ENCODE measurements around the gene CDK11B.

The CDK11B gene

GRCh38 chr1:1594602-1595260, 64.1 kb downstream of the CDK11B start:
- Histone ChIP-seq H3K27me3 (ENCODE audit: low read depth, low read length) (peaks cover 12% of the 10 kb centered on the region; the same call in 1 of the 2 replicates), H3K4me1 (ENCODE audit: low read length) (peaks cover 13% of the 10 kb centered on the region), H4K20me1 (ENCODE audit: insufficient read depth, low read length) (no peaks in the 10 kb centered on the region), H3K4me2 (ENCODE audit: low read length) (no peak overlapping the region), H3K4me3 (ENCODE audit: low read length) (no peak overlapping the region), H3K36me3 (replicated peaks; ENCODE audit: low read depth, low read length) (no peaks in the 10 kb centered on the region), H3K79me2 (ENCODE audit: low read length) (no peaks in the 10 kb centered on the region), H3K27ac (ENCODE audit: low read length) (no peak overlapping the region), H3K9ac (ENCODE audit: low read length) (no peak overlapping the region), H3K9me3 (ENCODE audit: insufficient read depth, low read length) (no peaks in the 10 kb centered on the region), H2AFZ (ENCODE audit: low read depth, low read length) (no peak overlapping the region)
- TF ChIP-seq CTCF (IDR thresholded peaks at IDR 0.05; ENCODE audit: low read depth, low read length): no peak
- no peak for TF ChIP-seq EZH2phosphoT487 (IDR thresholded peaks at IDR 0.05; ENCODE audit: low read depth)

- Histone ChIP-seq H3K9ac (ENCODE audit: low read length) (no peak overlapping the region), H3K9me3 (ENCODE audit: insufficient read depth, low read length) (no peaks in the 10 kb centered on the region), H3K36me3 (replicated peaks; ENCODE audit: low read depth, low read length) (no peaks in the 10 kb centered on the region), H3K27me3 (ENCODE audit: low read depth, low read length) (peaks cover 12% of the 10 kb centered on the region; the same call in 1 of the 2 replicates), H3K27ac (ENCODE audit: low read length) (no peak overlapping the region), H3K4me1 (ENCODE audit: low read length) (peaks cover 13% of the 10 kb centered on the region), H4K20me1 (ENCODE audit: insufficient read depth, low read length) (no peaks in the 10 kb centered on the region), H2AFZ (ENCODE audit: low read depth, low read length) (no peak overlapping the region), H3K79me2 (ENCODE audit: low read length) (no peaks in the 10 kb centered on the region), H3K4me3 (ENCODE audit: low read length) (no peak overlapping the region), H3K4me2 (ENCODE audit: low read length) (no peak overlapping the region)
- TF ChIP-seq EZH2phosphoT487 (IDR thresholded peaks at IDR 0.05; ENCODE audit: low read depth): no peak
- TF ChIP-seq CTCF (IDR thresholded peaks at IDR 0.05; ENCODE audit: low read depth, low read length): no peak
Measured at GRCh38 chr1:1593834-1594601, 64.8 kb downstream of the CDK11B start.

GRCh38 chr1:1591452-1591851, 67.4 kb downstream of the CDK11B start:
- Histone ChIP-seq H4K20me1 (ENCODE audit: insufficient read depth, low read length) (no peaks in the 10 kb centered on the region), H3K79me2 (ENCODE audit: low read length) (no peaks in the 10 kb centered on the region), H3K27ac (ENCODE audit: low read length) (no peak overlapping the region), H3K4me3 (ENCODE audit: low read length) (no peak overlapping the region), H2AFZ (ENCODE audit: low read depth, low read length) (no peak overlapping the region), H3K9ac (ENCODE audit: low read length) (no peak overlapping the region), H3K36me3 (replicated peaks; ENCODE audit: low read depth, low read length) (no peaks in the 10 kb centered on the region), H3K9me3 (ENCODE audit: insufficient read depth, low read length) (no peaks in the 10 kb centered on the region), H3K4me1 (ENCODE audit: low read length) (no peaks in the 10 kb centered on the region), H3K4me2 (ENCODE audit: low read length) (no peak overlapping the region), H3K27me3 (ENCODE audit: low read depth, low read length) (peaks cover 5% of the 10 kb centered on the region; the same call in 1 of the 2 replicates)
- TF ChIP-seq EZH2phosphoT487 (IDR thresholded peaks at IDR 0.05; ENCODE audit: low read depth) (no peak), CTCF (IDR thresholded peaks at IDR 0.05; ENCODE audit: low read depth, low read length) (no peak)
